GM18858 (cell line): ENCODE measurements around the gene C4orf51.
"Not testable (repeated sequence)": the region's sequence is repeated elsewhere in the genome, so short reads cannot be mapped to it uniquely, and the experiment has no call there.

ENCODE experiments used
- ATAC-seq: cut with Tn5 transposase; IDR thresholded peaks from one replicate; pipeline ENCODE4 v1.9.1; 2021; ENCODE audit not compliant: unreplicated experiment

C4orf51 gene

DNA sequence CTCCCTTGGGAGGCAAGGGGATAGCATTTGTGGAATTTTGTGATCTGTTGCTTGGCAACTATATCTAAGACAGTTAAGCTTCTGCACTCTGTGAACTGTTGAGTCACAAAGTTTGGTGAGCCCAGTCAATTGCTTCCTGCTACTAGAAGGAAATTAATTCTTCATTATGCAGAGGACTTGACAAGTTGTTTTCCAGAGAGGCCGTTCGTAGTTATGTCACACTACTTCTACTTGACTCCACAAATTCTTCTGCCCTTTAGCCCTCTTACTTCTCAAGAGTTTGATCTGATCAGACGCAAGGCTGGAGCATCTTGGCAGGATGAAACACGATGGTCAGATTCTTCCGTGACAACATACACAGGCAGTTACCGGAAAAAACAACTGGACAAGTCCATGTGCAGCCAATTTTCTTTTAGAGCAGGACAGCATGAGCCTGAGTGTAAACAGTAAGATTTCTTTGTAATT, at the start of gene C4orf51:
TSS of gene C4orf51 (plus strand) at position 156 of the 465 bp plus-strand sequence. CDS start at position 214, 58 bp downstream.
- no peak for ATAC-seq

DNA sequence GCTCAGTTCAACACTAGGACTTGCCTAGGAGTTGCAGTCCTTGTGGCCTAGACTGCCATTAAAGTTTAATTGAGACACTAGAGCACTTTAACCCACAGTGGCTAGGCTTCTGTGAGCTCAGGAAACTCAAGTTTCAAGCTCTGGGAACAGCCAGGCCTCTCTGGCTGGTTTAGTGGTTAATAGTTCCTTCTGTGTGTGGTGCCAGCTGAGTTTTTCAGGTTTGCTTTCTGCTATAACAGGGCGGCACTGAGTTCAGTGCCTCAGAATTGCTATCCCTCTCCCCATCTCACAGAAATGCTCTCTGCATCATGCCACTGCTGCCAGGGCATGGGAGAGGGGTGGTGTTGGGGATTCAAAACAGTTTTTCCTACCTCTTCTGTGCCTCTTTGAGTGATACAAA, 44.8 kb upstream of the C4orf51 start:
- no peak for ATAC-seq

DNA sequence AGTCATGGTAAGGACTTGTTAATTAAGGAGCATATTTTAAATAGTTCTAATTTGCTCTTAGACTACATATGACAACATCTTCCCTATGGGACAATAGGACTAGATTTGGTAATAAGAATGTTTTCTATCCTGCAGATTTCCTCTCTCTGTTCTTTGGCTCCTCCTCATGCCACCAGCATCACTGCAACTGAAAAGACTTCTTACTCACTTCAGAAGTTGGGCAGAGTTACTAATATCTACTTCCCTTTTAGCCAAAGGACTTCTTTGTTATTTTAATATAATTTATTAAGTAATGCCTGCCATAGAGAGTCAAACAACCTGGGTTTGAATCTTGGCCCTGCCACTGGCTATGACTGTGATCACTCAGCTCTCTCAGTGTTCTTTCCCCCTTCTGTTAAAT, 44.3 kb upstream of the C4orf51 start:
- no peak for ATAC-seq

DNA sequence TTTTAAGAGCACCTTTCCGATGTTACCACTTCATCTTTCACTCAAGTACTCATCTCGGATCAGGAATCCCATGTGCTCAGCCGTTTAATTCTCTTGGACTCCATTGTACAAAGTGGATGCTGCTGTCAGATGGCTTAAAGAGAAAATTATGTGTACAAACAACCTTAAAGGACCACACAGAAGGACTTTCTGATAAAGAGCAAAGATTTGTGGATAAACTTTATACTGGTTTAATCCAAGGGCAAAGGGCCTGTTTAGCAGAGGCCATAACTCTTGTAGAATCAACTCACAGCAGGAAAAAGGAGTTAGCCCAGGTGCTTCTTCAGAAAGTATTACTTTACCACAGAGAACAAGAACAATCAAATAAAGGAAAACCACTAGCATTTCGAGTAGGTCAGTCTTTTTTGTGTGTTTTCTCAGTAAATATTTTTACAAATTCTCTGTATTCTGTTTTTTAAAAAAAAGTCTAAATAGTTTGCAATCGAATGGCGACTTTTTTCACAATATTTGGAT, 40.7 kb upstream of the C4orf51 start:
- ATAC-seq: no peak

DNA sequence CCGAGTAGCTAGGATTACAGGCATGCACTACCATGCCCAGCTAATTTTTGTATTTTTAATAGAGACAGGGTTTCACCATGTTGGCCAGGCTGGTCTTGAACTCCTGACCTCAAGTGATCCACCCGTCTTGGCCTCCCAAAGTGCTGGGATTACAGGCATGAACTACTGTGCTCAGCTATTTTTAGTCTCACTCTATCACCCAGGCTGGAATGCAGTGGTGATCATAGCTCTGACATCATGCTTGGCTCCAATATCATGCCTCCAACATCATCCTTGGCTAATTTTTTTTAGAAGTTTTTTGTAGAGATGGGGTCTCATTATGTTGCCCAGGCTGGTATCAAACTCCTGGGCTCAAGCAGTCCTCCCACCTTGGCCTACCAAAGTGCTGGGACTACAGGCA, 39.7 kb upstream of the C4orf51 start:
- not testable (repeated sequence) for ATAC-seq

DNA sequence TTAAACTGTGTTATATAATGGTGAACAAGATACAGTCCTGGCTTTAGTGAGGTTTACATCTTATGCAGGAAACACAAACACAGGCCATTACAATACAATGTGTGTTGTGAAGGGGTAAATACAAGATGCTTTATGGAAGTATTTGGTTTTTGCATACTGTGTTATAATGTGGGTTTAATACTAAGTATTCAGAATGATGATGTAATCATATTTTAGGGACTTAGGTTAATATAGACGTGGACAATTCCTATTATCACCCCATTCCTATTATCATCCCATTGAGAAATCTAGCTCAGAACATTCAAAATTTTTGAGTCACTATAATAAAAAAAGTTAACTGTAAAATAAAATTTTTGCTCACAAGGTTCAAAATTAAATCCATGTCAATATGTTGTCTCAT, 36.7 kb upstream of the C4orf51 start:
- no peak for ATAC-seq

DNA sequence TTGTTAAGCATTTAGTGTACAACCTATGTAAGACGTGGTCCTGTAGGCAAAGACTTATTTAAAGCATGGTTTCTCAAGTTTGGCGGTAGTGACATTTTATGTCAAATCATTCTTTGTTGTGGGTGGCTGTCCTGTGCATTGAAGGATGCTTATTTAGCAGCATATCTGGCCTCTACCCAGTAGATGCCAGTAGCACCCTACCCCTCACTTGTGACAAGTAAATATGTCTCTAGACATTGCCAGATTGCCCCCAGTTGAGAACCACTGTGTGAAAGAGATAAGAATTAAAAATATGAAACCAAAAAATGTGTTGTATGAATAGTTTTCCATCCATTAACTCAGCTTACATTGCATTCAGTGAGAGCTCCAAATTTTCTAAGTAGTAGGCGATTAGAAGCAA, 35.2 kb upstream of the C4orf51 start:
- ATAC-seq: no peak

DNA sequence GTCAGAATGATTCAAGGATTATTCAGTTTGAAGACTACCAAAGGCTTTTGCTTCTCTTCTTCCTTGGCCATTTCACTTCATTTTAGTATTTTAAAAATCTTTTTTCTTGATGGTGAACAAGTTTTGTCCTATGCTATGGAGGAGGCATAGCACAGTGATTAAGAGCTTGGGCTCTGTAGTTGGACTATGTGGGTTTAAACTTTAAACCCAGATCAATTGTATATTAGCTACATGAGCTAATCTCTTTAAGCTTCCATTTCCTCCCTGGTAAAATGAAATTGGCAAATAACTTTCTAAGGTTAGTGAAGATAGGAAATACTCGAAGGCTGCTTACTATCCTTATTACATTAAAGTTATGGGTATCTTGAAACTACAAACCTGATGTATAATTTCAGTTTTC, 23.8 kb upstream of the C4orf51 start:
- ATAC-seq: no peak

DNA sequence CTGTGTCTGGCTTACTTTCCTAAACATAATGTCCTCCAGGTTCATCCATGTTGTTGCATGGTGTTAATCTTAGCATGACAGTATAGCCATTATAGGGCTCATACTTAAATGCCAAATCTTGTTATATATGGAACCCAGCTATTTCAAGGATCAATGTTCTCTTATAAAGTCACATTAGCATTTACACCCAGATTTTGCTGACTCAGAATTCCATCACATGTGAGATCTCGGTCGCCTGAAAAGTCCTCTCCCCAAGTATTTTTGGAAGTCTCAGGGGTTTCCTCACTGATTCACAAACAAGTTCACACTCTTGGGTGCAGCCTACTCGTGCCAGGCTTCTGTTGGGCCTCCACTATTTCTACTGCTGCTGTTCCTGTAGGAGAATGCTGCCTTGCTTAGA, 19.9 kb upstream of the C4orf51 start:
- ATAC-seq: no peak

DNA sequence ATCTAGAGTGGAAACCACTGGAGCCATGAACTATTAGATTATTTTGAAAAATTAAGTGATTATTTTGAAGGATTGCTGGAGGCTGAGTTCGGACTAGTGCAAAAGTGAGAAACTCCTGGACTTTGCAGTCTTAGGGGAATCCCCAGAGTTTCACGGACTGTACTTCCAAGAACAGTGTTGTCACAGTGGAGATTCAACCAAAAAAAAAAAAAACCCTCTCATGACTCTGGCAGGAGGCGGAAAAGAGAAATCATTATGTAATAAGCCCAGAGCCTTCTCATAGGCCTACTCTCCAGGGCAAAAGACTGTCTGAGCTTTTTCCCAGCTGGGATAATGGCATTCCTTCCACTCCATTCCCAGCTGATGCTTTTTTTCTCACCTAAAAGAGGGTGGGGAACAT, 16.8 kb upstream of the C4orf51 start:
- no peak for ATAC-seq

DNA sequence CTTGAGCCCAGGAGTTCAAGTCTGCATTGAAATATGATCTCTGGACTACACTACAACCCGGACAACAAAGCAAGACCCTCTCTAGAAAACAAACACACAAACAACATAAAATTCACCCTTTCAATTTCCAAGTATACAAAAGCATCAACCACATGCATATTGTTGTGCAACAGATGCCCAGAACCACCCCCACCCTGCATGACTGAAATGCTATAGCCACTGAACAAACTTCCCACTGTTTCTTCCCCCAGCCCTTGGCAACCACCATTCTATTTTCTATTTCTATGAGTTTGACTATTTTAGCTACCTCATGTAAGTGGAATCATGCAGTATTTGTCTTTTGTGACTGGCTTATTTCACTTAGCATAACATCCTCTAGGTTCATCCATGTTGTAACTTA, 14.2 kb upstream of the C4orf51 start:
- no peak for ATAC-seq

DNA sequence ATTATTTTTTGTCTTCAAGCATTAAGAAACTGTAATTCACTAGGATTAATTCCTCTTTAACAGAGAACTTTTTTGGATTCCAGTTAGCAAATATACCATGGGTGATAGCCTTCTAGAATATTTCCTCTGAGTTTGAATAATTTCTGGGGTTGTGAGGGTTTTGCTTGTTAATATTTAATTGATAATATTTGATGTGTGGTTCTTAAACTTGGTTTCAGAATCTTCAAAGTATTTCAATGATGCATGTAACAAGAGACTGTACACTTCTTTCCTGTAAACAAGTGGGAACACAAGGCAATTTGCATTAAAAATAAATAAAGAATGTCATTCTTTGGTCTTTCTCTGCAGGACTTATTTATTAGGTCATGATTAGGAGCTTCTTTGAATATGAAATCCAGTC, 9.5 kb upstream of the C4orf51 start:
- no peak for ATAC-seq

DNA sequence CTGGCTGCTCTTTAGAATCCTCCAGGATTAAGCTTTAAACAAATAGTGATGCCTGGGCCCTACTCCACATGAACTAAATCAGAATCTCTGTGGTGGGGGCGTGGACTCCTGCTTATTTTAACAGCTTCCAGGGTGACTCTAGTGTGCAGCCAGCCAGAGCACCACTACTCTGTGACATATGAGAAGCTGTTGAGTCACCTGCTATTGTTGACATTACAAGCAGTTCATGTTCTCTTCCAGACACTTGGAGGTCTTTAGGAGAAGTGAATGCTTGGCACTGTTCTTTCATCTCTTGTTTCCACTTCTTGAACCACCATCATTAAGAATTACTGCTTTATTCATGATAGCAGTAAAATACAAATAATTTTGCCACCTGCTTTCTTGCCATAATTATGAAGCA, 426 bp upstream of the C4orf51 start:
- no peak for ATAC-seq

DNA sequence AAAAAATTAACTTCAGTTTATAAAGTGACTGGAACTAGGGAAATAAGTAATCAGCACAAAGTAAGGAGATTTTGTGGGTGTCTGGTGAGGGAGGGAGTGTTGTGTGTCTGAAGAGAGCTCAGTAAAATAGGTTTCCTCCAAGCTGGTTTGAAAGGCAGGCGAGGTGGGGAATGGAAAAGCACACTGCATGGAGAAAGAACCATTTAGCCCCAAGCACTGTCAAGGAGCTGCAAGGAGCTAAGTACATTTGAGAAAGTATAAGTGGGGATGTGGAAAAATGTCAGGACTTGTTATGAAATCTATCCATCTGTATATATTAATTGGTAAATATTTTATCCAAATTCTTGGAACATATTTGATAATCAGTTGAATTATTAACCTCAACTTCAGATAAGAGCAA, 956 bp downstream of the C4orf51 start:
- ATAC-seq: no peak

DNA sequence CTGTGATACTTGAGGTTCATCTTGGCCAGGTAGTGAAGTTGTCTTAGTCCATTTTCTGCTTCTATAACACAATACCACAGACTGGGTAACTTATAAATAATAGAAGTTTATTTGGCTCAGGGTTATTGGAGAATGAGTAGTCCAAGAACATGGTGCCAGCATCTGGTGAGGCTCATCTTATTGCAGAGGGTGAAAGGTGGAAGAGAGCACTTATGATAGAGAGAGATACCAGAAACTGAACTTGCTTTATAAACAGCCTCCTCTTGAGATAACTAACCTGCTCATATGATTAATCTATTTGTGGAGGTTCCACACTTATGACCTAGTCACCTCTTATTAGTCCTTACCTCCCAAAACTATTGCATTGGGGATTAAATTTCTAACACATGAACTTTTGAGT, 1.6 kb downstream of the C4orf51 start:
- no peak for ATAC-seq

DNA sequence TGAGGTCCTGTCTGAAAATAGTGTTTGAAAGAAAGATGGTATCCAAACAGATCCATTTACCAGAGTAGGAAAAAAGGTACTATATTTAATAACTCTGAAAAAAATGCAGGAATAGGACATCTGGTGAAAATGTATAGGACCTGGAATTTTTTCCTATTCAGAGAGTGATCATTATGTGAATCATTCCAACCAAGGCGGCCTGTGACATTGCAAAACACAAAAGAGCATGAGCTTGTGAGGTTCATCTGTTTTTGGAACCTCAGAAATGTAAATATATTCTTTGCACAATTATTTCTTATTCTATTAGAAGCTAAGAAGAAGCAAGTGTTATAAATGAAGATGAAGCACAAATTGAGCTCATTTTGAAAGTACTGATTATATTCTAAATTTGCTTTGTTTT, 2.0 kb downstream of the C4orf51 start:
- no peak for ATAC-seq

DNA sequence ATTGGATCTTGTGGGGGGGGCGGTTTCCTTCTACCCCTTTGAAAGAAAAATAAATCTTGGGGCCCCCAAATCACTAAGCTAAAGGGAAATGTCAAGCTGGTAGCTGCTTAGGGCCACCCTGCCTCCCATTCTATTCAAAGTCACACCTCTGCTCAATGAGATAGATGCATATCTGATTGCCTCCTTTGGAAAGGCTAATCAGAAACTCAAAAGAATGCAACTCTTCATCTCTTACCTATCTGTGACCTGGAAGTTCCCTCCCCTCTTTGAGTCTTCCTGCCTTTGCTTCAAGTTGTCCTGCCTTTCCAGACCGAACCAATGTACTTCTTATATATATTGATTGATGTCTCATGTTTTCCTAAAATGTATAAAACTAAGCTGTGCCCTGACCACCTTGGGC, 7.0 kb downstream of the C4orf51 start:
- ATAC-seq: no peak

DNA sequence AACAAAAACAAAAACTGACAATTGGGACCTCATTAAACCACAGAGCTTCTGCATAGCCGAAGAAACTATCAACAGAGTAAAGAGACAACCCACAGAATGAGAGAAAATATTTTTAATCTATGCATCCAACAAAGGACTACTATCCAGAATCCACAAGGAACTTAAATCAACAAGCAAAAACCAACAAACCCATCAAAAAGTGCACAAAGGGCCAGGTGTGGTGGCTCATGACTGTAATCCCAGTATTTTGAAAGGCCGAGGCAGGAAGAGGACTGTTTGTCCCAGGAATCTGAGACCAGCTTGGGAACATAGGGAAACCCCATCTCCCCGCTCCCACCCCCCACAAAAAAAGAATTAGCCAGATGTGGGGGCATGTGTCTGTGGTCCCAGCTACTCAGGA, 10.7 kb downstream of the C4orf51 start:
- no peak for ATAC-seq

DNA sequence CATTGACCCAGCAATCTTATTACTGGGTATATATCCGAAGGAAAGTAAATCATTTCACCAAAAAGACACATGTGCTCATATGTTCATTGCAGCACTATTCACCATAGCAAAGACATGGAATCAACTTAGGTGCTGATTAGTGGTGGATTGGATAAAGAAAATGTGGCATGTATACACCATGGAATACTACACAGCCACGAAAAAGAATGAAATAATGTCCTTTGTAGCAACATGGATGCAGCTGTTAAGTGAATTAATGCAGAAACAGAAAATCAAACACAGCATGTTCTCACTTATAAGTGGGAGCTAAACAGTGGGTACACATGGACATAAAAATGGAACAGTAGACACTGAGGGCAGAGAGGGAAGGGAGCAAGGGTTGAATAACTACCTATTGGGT, 11.5 kb downstream of the C4orf51 start:
- not testable (repeated sequence) for ATAC-seq

DNA sequence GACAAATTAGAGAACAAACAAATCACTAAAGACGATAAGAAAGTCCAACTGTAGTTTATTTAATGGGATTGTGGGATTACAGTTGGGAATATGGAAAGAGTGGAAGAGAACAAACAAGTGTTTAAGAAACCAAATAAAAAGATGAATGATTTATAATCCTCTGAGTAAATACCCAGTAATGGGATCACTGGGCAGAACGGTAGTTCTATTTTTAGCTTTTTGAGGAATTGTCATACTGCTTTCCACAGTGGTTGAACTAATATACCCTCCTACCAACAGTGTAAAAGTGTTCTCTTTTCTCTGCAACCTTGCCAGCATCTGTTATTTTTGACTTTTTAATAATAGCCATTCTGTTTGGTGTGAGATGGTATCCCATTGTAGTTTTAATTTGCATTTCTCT, 15.0 kb downstream of the C4orf51 start:
- no peak for ATAC-seq

DNA sequence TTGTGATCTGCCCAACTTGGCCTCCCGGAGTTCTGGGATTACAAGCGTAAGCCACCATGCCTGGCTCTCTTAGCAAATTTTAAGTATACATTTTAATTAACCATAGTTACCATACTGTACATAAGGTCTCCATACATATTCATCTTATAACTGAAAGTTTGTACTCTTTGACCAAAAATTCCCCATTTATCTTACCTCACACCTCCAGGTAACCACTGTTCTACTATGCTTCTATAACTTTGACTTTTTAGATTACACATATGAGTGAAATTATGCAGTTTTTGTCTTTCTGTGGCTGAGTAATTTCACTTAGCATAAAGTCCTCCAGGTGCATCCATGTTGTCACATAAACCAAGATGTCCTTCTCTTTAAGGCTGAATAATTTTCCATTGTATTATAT, 17.4 kb downstream of the C4orf51 start:
- ATAC-seq: peak; percentile 62

DNA sequence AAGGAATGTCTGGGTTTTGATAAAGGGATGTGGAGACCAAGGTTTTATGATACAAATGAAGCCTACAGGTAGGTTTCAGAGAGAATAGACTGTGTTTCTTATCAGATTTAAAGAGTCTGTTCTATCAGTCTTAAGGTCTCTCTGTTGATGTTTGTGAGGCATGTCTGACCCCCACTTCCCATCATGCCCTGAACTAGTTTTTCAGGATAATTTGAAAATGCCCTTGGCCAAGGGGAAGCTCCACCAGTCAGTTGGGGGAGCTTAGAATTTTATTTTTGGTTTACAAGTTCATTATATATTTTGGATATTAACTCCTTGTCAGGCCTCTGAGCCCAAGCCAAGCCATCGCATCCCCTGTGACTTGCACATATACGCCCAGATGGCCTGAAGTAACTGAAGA, 18.6 kb downstream of the C4orf51 start:
- ATAC-seq: no peak

DNA sequence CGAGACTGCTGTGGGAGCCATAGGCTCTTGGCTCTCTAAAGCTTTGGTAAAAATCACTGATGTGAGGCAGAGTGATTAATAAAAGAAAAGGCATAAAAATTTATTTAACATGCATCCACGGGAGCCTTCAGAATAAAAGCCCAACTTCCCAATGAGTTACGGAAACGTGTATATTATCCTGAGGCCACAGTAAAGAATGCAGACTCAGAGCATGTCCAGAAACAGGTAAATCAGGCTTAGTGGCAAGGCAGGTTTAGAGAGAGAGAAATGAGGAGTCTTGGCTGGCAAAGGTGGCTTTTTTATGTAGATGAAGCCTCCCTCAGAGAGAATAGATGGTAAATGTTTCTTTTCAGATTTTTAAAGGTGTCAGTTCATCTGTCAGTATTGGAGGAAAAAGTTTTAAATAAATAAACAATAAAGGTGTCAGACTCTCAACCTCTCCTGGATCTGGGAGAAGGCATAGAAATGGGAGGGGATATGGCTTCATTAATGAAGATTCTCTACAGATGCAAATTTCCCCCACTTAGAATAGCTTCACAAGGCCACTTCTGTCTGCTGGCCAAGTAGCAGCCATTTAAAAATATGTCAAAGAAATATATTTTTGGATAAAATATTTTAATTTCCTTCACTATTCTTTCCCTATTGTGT, 24.0 kb downstream of the C4orf51 start:
- ATAC-seq: no peak
